ENCODE data around the gene NALCN.

The NALCN gene

DNA sequence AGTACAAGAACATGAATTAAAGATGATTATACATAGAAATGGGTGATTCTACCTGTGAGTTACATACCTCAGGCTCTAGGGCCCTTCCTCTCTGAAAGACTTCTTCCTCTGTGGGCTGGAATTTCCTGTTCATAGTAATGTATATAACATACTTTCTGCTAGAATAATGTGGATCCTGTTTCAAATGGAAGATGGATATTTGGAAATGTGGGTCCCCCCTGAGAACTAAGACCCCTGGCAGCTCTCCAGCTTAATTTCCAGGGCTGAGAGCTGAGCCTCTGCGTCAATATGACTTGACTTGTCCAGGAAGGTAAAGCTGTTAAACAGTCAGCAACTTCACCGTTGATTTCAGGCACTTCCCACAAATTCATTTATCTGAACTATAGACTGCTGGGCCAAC is 296.3 kb downstream of the NALCN start:
- DNase-seq (ENCODE audit: low spot score), result no peak
- TF ChIP-seq, protein P1, sequence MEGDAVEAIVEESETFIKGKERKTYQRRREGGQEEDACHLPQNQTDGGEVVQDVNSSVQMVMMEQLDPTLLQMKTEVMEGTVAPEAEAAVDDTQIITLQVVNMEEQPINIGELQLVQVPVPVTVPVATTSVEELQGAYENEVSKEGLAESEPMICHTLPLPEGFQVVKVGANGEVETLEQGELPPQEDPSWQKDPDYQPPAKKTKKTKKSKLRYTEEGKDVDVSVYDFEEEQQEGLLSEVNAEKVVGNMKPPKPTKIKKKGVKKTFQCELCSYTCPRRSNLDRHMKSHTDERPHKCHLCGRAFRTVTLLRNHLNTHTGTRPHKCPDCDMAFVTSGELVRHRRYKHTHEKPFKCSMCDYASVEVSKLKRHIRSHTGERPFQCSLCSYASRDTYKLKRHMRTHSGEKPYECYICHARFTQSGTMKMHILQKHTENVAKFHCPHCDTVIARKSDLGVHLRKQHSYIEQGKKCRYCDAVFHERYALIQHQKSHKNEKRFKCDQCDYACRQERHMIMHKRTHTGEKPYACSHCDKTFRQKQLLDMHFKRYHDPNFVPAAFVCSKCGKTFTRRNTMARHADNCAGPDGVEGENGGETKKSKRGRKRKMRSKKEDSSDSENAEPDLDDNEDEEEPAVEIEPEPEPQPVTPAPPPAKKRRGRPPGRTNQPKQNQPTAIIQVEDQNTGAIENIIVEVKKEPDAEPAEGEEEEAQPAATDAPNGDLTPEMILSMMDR (IDR thresholded peaks at IDR 0.05; ENCODE audit: extremely low read depth, missing control alignments), result no peak

DNA sequence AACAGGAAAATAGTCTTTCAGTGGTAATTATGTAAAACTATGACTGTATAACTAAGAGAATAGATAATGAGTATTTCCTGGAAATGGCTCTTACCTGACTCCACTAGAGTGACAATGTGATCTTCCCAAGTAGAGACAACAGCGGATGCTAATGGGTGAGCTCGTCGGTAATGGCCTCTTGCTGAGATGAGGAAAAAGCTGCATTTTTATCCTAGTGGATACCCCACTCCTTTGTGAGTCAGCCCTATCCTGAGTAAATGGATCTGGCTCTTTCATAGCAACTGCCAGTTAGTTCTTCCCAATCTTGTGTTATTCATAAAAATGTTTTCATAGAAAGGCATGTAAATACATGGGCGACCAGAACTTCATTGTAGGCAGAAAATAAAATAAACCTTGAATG is 299.5 kb downstream of the NALCN start:
- DNase-seq (ENCODE audit: low spot score), result no peak
- TF ChIP-seq, protein P1 (IDR thresholded peaks at IDR 0.05; ENCODE audit: extremely low read depth, missing control alignments), result no peak

DNA sequence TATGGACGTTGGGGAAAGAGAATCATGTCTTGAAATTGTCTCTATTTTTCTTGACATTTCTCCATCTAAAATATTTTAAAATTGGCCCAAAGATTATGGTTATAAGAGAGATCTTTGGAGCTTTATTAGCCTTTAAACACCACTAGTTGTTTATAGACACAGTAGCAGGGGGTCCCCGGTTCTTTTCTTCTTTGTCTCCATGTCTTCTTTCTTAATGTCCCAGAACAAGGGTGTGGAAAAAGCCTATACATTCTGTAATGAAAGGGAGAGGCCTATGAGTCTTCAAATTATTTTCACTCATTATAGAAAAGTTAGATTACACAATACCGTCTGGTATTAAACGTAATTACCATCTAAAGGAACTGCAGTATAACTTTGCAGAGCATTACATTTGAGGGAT is 300.0 kb downstream of the NALCN start:
- no peak for DNase-seq (ENCODE audit: low spot score)
- TF ChIP-seq, protein P1 (IDR thresholded peaks at IDR 0.05; ENCODE audit: extremely low read depth, missing control alignments), result no peak

DNA sequence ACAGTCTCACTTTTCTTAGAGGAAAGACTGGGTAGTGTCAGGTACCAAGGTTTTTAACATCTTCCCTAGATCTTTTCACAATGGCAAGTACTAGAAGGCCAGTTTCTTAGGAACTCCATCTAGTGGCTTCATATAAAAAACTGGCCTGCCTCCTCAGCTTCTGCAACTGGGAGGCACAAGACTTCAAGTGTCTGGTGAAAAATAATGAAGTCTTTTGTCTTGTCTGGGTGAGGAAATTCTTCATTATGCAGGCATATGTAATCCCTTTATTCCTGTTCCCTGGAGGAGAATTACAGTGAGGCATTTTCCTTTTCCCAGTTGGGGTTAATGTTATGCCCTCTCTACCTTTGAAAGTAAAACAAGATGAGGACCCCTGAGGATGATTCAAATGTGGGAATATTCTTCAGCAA is 300.5 kb downstream of the NALCN start:
- TF ChIP-seq, protein P1 (IDR thresholded peaks at IDR 0.05; ENCODE audit: extremely low read depth, missing control alignments), result no peak
- DNase-seq (ENCODE audit: low spot score), result no peak

DNA sequence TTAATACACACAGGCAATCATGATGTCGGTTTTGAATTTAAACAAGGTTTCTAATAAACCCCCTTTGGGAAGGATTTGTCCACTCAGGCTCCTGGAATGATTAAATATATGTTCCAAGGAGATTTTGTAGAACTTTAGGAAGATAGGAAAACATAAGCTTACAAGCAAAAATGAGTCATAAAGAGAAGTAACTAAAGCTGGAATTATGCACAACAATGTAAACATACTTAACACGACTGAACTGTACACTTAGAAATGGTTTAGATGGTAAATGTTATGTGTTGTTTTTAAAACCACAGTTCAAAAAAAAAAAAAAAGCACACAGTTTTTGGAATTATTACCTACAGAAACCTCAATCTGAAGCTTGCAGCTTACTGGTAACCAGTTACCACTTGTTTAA is 304.4 kb downstream of the NALCN start:
- TF ChIP-seq, protein P1 (IDR thresholded peaks at IDR 0.05; ENCODE audit: extremely low read depth, missing control alignments), result no peak
- no peak for DNase-seq (ENCODE audit: low spot score)

DNA sequence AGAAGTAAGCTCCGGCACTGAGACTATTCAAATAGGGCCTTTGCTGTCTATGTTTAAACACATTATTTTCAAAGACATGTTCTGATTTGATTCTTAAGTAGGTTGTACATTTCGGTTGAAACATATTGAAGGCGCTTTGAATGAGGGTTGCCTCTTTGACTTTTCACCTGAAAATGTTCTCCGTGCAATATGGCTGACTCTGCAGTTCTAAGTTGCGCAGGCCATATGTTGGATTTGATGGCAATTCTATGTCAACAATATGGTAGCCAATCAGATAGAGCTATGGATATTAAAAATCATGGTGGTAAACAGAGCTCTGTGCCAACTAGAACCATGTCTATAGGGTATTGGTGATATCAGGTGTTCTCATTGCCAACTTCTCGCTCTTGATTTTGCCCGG is 307.3 kb downstream of the NALCN start:
- TF ChIP-seq, protein P1 (IDR thresholded peaks at IDR 0.05; ENCODE audit: extremely low read depth, missing control alignments), result no peak
- no peak for DNase-seq (ENCODE audit: low spot score)

DNA sequence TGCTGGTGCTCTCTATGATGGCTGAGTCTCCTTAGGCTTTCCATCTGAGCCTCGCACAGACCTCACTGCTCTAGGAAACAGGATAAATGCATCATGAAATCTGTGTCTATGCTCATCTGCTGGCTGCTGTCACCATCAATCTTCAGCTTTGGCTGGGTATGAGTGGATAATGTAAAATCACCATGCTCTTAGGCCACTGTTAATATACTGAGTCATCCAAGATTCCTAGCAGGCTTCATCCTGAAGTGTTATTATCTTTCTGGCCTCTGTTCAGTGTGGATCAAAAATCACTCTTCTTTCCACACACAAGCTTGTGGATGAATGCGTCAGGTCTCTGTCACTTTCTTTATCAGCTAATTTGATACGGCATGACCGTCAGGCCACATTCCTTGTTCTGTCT is 317.4 kb downstream of the NALCN start:
- no peak for DNase-seq (ENCODE audit: low spot score)
- TF ChIP-seq, protein P1 (IDR thresholded peaks at IDR 0.05; ENCODE audit: extremely low read depth, missing control alignments), result no peak
